Activated T-cell treated with anti-CD3 and anti-CD28 coated beads, Interleukin-2, amount 50 U/mL, for 72 hours (primary cell): Measurements from ENCODE around the gene CNKSR3. TPM values are rescaled to one million over a fixed set of nuclear protein-coding genes. Genes with fewer than 3 reads are reported as not detected.

Source experiments
- ATAC-seq, 2 donors: fragments of 150-1000 bp; cut with Tn5 transposase; replicated peaks in 1 of 2; 2 replicates each; pipeline ENCODE4 v1.10.0; 2021; ENCODE audit warnings: moderate library complexity in 2 of 2, mild to moderate bottlenecking in 1 of 2
- DNase-seq, 2 donors: peaks; one replicate each; pipeline ENCODE4 v3.0.0; 2021 to 2022; ENCODE audit warnings: mixed read lengths in 1 of 2
- H3K27ac Mint-ChIP-seq: one replicate; pipeline ENCODE4 v1.8.0; 2022; ENCODE audit warnings: mild to moderate bottlenecking, moderate library complexity, mixed read lengths
- H3K27me3 Mint-ChIP-seq: one replicate; pipeline ENCODE4 v1.8.0; 2022; ENCODE audit warnings: low read depth, mixed read lengths
- H3K36me3 Mint-ChIP-seq, 2 donors: one replicate each; pipeline ENCODE4 v1.8.0; 2022; ENCODE audit warnings: mixed read lengths in 2 of 2, mild to moderate bottlenecking in 1 of 2; ENCODE audit not compliant: insufficient read depth in 2 of 2
- H3K4me1 Mint-ChIP-seq: one replicate; pipeline ENCODE4 v1.8.0; 2022; ENCODE audit warnings: low read depth, mixed read lengths
- H3K4me3 Mint-ChIP-seq, 2 donors: one replicate each; pipeline ENCODE4 v1.8.0; 2022; ENCODE audit warnings: mild to moderate bottlenecking in 2 of 2, mixed read lengths in 2 of 2, moderate library complexity in 2 of 2
- H3K9me3 Mint-ChIP-seq, 2 donors: one replicate each; pipeline ENCODE4 v1.8.0; 2022; ENCODE audit warnings: mixed read lengths in 2 of 2
- total RNA-seq, 2 donors: library from RNA; stranded (reverse); gene quantifications; one replicate each; pipeline ENCODE4 v1.2.3, GENCODE V29; 2022

Gene CNKSR3
- total RNA-seq, 2 donors from 2014 or later = 0.07 to 0.12 TPM

DNA sequence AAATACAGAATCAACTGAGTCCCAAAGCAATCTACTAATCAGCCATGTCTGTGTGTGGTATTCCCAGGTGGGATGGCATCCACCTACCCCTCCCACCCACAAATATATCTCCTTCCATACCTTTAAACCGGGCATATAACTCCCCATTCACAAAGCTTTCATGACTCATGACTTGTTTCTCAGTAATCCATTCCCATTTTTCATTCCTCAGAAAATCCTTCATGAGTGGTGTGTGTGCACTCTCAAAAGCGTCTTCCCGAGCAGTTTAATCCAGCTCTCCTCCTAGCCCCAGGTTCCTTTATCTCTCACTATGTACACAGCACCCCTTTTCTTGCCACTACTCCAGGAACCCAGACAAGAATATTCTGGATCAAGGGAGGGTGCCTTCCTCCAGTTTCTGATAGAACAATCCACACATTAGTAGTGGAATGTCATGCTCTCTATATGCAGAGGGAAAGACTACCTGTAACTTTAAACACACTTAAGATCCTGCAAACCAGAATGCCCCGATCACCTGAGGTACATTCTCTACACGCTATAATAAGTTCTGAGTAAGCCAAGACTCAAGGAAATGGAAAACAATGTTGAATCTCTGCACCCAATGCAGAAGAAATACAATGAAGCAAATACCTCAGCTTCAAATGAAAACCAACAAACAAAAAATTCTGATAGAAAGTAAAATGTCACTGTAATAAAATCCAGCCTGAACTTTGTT, 98.2 kb downstream of the CNKSR3 start:
- DNase-seq = no peak
- no peak overlapping the region for H3K4me3 Mint-ChIP-seq
- H3K4me1 Mint-ChIP-seq = peaks cover 16% of the 10 kb centered on the region

DNA sequence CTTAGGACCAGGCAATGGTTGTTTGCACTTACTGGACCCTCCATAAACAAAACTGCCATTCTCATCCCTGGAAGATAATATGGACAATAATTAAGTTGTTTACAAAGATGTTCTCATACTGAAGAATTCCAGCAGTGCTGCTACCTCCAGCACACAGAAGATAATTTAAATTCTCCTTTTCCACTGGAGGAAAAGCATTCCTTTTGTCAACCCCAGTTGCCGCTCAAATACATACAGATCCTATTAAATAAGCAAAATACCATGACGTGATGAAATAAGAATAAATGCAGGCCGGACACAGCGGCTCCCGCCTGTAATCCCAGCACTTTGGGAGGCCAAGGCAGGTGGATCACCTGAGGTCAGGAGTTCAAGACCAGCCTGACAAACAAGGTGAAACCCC, 99.4 kb downstream of the CNKSR3 start:
- peaks cover 42% of the 10 kb centered on the region for H3K27me3 Mint-ChIP-seq
- H3K27ac Mint-ChIP-seq = no peak overlapping the region
- H3K9me3 Mint-ChIP-seq = no peaks in the 10 kb centered on the region
- H3K36me3 Mint-ChIP-seq = no peaks in the 10 kb centered on the region
- peaks cover 16% of the 10 kb centered on the region for H3K4me1 Mint-ChIP-seq
- ATAC-seq (no peak), DNase-seq (no peak)
- peak overlapping the region; percentile 34 to 42 for H3K4me3 Mint-ChIP-seq

More for the DNA sequence above, 98.2 kb downstream of the CNKSR3 start:
- Mint-ChIP-seq H3K36me3 (no peaks in the 10 kb centered on the region), H3K9me3 (no peaks in the 10 kb centered on the region), H3K27ac (no peak overlapping the region), H3K27me3 (peaks cover 36% of the 10 kb centered on the region)
- ATAC-seq = no peak

DNA sequence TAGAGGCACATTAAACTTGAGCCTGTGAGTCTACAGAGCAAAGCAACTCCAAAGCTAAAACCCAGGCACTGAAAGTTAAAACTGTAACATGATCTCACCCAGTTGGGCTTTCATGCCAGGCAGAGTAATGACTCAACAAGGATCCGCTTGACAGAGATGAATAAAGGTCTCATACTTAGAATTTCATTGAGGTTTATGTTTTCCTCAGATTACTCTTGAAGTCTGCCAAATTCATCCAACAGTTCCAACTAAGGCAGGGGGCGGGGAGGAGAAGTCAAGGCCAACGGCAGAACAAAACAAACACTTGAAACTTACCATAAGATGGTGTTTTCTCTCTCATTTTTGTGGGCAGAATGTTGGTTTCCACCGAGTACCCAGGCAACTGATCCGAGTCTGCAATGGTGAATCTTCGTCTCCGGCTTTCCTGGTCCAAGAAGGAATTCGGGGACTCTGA, 99.8 kb downstream of the CNKSR3 start:
- DNase-seq (peak; percentile 65 to 75), ATAC-seq (peak; percentile 95 to 97)
- Mint-ChIP-seq H3K4me1 (peaks cover 16% of the 10 kb centered on the region), H3K27ac (peak overlapping the region; percentile 16), H3K27me3 (peaks cover 42% of the 10 kb centered on the region), H3K4me3 (peak overlapping the region; percentile 34 to 42), H3K9me3 (no peaks in the 10 kb centered on the region), H3K36me3 (no peaks in the 10 kb centered on the region)

DNA sequence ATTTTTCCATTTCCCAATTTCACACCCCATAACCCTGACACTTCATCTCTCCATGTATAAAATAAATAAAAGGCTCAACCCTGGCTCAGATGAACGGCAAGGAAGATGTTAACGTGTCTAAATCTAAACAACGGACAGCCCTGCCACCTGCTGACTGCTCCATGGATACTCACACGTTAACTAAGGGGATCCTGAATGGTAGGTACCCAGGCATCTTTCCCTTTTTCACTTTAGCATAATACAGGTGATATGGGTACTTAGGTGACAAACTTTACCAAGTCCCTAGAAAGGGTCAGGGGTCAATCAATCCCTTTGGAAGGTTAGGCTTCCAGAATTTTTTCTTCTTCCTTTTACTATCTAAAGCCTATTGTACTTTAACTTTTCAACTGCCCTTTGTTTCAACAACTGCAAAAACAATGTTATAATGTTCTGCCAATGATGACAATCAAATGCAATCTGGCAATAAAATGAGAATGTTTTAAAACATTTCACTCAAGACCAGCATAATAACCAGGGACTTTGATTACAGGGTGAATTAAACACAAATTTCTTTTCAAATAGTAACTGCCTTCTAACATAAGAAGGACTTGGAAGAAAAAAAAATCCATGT, 101.5 kb downstream of the CNKSR3 start:
- Mint-ChIP-seq H3K4me1 (peaks cover 26% of the 10 kb centered on the region), H3K9me3 (no peaks in the 10 kb centered on the region), H3K4me3 (no peak overlapping the region), H3K36me3 (no peaks in the 10 kb centered on the region), H3K27me3 (peaks cover 36% of the 10 kb centered on the region), H3K27ac (no peak overlapping the region)
- ATAC-seq = no peak
- no peak for DNase-seq

DNA sequence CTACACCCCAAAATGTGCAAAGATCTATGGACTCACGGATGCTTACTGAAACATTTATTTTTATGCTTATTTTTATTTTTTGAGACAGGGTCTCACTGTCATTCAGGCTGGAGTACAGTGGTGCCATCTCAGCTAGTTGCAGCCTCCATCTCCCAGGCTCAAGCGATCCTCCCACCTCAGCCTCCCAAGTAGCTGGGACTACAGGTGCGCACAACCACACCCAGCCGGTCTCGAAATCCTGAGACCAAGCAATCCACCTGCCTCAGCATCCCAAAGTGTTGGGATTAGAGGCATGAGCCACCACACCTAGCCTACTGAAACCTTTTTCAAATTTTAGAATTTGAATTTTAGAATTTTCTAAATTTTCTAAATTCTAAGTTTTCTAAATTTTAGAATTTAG, 103.0 kb downstream of the CNKSR3 start:
- ATAC-seq (no peak), DNase-seq (no peak)
- peaks cover 31% of the 10 kb centered on the region for H3K4me1 Mint-ChIP-seq
- no peak overlapping the region for H3K27ac Mint-ChIP-seq
- H3K9me3 Mint-ChIP-seq = no peaks in the 10 kb centered on the region
- no peaks in the 10 kb centered on the region for H3K36me3 Mint-ChIP-seq
- H3K27me3 Mint-ChIP-seq = peaks cover 21% of the 10 kb centered on the region
- H3K4me3 Mint-ChIP-seq = no peak overlapping the region

DNA sequence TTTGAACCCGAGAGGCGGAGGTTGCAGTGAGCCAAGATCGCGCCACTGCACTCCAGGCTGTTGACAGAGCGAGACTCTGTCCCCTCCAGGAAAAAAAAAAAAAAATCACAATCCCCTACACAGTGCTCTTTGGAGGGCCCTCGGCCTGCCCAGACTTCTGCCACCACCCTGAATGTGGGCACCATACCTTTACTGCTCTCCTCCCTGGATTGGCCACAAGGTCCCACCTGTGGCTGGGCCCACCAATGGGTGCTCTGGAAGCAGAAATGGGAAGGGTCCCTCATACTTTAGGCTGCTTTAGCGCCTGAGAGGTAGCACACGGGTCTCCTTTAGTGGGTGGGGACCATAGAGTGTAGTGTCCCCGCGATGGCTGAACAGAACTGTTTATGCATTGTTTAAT, 103.6 kb downstream of the CNKSR3 start:
- no peak for DNase-seq
- Mint-ChIP-seq H3K4me3 (no peak overlapping the region), H3K27ac (no peak overlapping the region), H3K36me3 (no peaks in the 10 kb centered on the region), H3K4me1 (peaks cover 31% of the 10 kb centered on the region), H3K27me3 (peaks cover 16% of the 10 kb centered on the region), H3K9me3 (no peaks in the 10 kb centered on the region)
- ATAC-seq = no peak

DNA sequence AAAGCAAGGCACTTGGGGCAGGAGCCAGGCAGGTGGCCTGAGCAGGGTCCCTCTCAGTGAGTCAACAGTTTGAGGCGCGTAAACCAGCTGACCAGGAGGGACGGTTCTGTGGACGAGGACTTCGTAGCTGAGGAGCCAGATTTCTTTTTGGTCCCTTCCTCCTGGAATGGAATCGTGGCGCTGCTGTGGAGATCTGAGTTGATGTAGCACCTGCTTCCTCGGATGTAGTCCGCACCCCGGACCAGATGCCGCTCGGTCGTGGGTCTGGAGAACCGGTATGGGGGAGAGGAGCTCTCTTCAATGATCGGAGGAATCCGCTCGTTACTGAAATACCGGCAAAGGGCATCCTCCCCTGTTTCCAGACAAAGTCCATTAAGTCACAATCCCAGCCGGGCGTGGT, 104.2 kb downstream of the CNKSR3 start:
- Mint-ChIP-seq H3K27ac (no peak overlapping the region), H3K36me3 (no peaks in the 10 kb centered on the region), H3K4me1 (peaks cover 31% of the 10 kb centered on the region), H3K27me3 (peaks cover 16% of the 10 kb centered on the region), H3K9me3 (no peaks in the 10 kb centered on the region), H3K4me3 (no peak overlapping the region)
- ATAC-seq (no peak), DNase-seq (no peak)

DNA sequence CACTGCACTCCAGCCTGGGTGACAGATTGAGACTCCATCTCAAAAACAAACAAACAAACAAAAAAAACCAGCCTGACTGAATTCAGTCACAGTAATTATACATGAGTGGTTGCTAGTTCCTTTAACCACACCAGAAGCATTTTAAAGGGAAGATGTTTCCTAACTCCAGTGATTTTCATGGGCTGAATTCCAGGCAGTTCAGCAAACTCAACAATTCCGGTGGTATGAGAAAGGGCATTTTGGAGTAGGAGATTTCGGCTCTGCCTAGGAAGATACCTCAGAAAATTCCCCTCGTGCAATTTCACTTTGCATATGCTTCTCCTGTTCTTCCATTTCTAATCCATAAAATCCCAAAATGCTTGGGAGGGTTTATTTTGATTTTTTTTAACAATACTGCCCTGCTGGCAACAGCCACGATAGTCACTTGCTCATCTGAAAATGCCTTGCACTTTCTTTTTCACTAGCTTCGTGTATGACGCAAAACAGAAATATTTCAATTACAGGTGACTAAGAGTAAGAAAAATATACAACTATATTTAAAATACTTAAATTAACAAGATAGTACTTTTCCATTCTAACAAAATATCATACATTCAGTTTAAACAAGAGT, 105.6 kb downstream of the CNKSR3 start:
- Mint-ChIP-seq H3K27me3 (peaks cover 11% of the 10 kb centered on the region), H3K36me3 (no peaks in the 10 kb centered on the region), H3K27ac (no peak overlapping the region), H3K4me1 (peaks cover 17% of the 10 kb centered on the region), H3K4me3 (peak overlapping the region in 1 of 2 donors; percentile 60), H3K9me3 (no peaks in the 10 kb centered on the region)
- DNase-seq (no peak), ATAC-seq (peak in 1 of 2 donors; percentile 30)

DNA sequence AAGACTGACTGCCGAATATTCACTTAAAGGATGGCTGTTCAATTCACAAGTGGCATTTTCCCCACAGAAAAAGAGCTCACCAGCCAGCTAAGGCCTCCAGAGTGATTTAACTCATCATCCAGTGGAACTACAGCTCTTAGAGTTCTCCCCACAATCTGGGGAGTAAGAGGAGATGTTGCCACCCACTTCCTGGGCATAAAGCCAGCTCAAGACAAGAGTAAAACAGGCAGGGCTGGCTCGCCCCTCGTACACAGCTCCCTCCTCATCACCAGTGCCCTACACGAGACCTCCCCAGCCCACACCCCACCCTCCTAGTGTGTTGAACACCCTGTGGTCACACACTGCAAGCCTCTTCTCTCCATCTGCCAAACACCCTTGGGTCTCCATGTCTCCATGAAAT, 106.7 kb downstream of the CNKSR3 start:
- ATAC-seq = peak; percentile 80 to 90
- no peaks in the 10 kb centered on the region for H3K9me3 Mint-ChIP-seq
- H3K36me3 Mint-ChIP-seq = no peaks in the 10 kb centered on the region
- peak; percentile 23 to 26 for DNase-seq
- peak overlapping the region in 1 of 2 donors; percentile 28 for H3K4me3 Mint-ChIP-seq
- H3K27ac Mint-ChIP-seq = no peak overlapping the region
- peaks cover 15% of the 10 kb centered on the region for H3K4me1 Mint-ChIP-seq
- H3K27me3 Mint-ChIP-seq = peaks cover 11% of the 10 kb centered on the region

DNA sequence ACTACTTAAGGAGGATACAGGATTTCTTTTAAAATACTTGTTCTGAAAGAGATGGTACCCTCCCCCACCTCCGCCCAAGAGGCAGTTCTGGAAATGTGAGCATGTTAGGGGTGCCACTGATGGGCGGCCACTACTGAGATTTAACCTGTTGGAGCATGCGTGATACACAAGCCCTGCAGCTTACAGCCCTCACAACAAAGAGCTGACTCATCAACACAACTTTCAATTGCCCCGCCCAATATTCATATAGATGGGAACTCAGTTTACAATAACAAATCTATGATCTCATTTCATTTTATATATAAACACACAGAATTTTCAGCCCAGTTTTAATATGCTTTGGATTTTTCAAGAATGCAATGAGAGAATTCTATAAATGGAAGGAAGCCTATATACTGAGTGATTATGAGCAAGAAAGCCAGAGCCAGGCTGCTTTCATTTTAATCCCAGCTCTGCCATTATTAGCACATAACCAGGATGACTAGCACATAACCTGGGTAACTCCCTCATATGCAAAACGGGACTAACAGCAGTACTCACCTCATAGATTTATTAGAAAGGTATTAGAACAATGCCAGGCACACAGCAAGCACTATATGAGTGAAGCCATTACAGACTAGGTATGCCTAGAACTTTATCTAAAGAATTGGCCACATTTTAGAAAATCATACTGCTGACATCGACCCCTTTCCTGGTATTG, 108.3 kb downstream of the CNKSR3 start:
- no peaks in the 10 kb centered on the region for H3K36me3 Mint-ChIP-seq
- H3K9me3 Mint-ChIP-seq = no peaks in the 10 kb centered on the region
- no peak overlapping the region for H3K27ac Mint-ChIP-seq
- H3K4me3 Mint-ChIP-seq = no peak overlapping the region
- ATAC-seq (no peak), DNase-seq (no peak)
- peaks cover 11% of the 10 kb centered on the region for H3K27me3 Mint-ChIP-seq
- peaks cover 15% of the 10 kb centered on the region for H3K4me1 Mint-ChIP-seq

DNA sequence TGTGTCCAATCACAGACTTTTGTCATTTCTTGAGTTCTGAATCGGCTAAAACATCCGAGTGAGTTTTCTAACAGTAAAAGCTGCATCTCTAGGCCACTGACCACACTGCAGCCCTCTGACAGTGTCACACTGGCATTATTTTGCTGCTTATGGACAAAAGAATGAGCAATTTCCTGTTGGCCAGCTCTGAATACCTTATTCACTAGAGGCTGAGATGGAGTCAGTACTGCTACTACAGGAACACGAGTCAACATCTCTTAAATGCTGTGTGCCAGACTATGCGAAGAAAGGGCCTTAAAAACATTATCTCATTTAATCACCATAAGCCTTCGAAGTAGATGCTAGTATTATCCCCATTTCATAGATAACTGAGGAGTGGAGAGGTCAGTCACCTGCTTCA, 111.4 kb downstream of the CNKSR3 start:
- Mint-ChIP-seq H3K27ac (no peak overlapping the region), H3K36me3 (no peaks in the 10 kb centered on the region)

DNA sequence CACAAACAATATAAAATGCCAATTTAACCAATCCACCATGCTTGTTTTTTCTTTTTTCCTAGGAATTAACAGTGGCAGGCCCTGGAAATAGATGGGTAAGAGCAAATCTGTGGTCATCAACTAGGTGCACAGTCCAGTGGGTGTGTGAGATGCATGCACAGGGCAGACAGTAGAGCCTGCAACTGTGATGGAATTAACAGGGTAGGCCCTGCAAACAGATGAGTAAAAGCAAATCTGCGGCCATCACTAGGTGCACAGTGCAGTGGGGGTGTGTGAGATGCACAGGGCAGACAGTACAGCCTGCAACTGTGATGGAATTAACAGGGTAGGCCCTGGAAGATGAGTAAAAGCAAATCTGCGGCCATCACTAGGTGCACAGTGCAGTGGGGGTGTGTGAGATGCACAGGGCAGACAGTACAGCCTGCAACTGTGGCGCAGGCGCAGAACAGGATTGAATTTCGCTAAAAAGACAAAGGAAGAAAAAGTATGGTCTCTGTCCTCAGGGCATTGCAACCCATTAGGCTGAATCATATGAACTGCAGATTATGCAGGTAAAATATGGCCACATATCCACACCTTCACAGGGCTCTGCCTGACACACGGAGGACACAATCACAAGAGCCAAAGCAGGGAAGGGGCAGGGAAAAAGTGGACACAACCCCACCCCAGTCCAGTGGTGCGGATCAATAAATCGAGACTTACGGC, 112.8 kb downstream of the CNKSR3 start:
- Mint-ChIP-seq H3K4me1 (peaks cover 8% of the 10 kb centered on the region), H3K27me3 (peaks cover 12% of the 10 kb centered on the region), H3K36me3 (no peaks in the 10 kb centered on the region), H3K27ac (no peak overlapping the region), H3K9me3 (no peaks in the 10 kb centered on the region), H3K4me3 (no peak overlapping the region)
- ATAC-seq = no peak
- no peak for DNase-seq

More for the DNA sequence above, 111.4 kb downstream of the CNKSR3 start:
- no peak for ATAC-seq
- peaks cover 12% of the 10 kb centered on the region for H3K27me3 Mint-ChIP-seq
- H3K4me3 Mint-ChIP-seq = no peak overlapping the region
- H3K4me1 Mint-ChIP-seq = peaks cover 13% of the 10 kb centered on the region
- H3K9me3 Mint-ChIP-seq = no peaks in the 10 kb centered on the region
- DNase-seq = no peak
